Cardiac muscle cell (in vitro differentiated cells and primary cell): ENCODE data around the gene CCNE1. TPM values are rescaled to one million over a fixed set of nuclear protein-coding genes. Genes with fewer than 3 reads are reported as not detected.

Experiments used
- DNase-seq, 2 donors: peaks; one replicate each; pipeline versions ENCODE4 v3.0.0 to v3.0.0-alpha.2; 2010 to 2017; ENCODE audit warnings: low read depth in 1 of 2, low spot score in 1 of 2
- H3K27ac ChIP-seq: fragments of 200-600 bp; sonication (generic); 2 replicates; pipeline ENCODE4 v1.5.1; 2016
- H3K27me3 ChIP-seq: fragments of 200-600 bp; sonication (generic); 2 replicates; pipeline ENCODE4 v1.6.0; 2016; ENCODE audit warnings: control low read depth
- H3K36me3 ChIP-seq: fragments of 200-600 bp; sonication (generic); 2 replicates; pipeline ENCODE4 v1.5.1; 2016; ENCODE audit warnings: control low read depth
- H3K4me1 ChIP-seq: fragments of 200-600 bp; sonication (generic); 2 replicates; pipeline ENCODE4 v1.8.1; 2017; ENCODE audit warnings: low read depth, mild to moderate bottlenecking, mixed run types
- H3K4me3 ChIP-seq: fragments of 200-600 bp; sonication (generic); 2 replicates; pipeline ENCODE4 v1.5.1; 2016; ENCODE audit warnings: mild to moderate bottlenecking
- H3K9me3 ChIP-seq: fragments of 200-600 bp; sonication (generic); 2 replicates; pipeline ENCODE4 v1.5.1; 2017; ENCODE audit warnings: low read depth, mild to moderate bottlenecking, control low read depth
- CTCF ChIP-seq: IDR thresholded peaks from 2 replicates; pipeline ENCODE4 v1.5.1; 2012; ENCODE audit warnings: low read depth, mild to moderate bottlenecking, low read length
- polyA plus RNA-seq: library from polyadenylated mRNA; unstranded; fragments of >200 nt; fragmentation: Nextera tagmentation; extraction: Ambion mirVana; gene quantifications from 2 replicates; pipeline ENCODE4 v1.2.1, GENCODE V29; 2016
- total RNA-seq: library from RNA; depleted of rRNA; stranded (reverse); fragments of >200 nt; gene quantifications from 2 replicates; pipeline ENCODE4 v1.2.3, GENCODE V29; 2016

The CCNE1 gene
- total and polyA plus RNA-seq, 2 experiments from 2014 or later = 15.9 to 21.8 TPM

- Histone ChIP-seq H3K27ac (no peak overlapping the region), H3K9me3 (no peaks in the 10 kb centered on the region), H3K4me1 (no peaks in the 10 kb centered on the region), H3K4me3 (peak overlapping the region; percentile 70), H3K36me3 (peaks cover under 1% of the 10 kb centered on the region), H3K27me3 (no peaks in the 10 kb centered on the region)
- no peak for TF ChIP-seq CTCF
- DNase-seq = peak in 1 of 2 donors; percentile 28
Measured at GRCh38 chr19:29812080-29812880, 489 bp downstream of the CCNE1 start.

GRCh38 chr19:29812881-29813275 is 1.1 kb downstream of the CCNE1 start:
- peak overlapping the region; percentile 70 for H3K4me3 ChIP-seq
- DNase-seq = no peak
- no peak for TF ChIP-seq CTCF
- H3K27me3 ChIP-seq = no peaks in the 10 kb centered on the region
- no peak overlapping the region for H3K27ac ChIP-seq
- H3K36me3 ChIP-seq = peaks cover 3% of the 10 kb centered on the region
- H3K9me3 ChIP-seq = no peaks in the 10 kb centered on the region
- no peaks in the 10 kb centered on the region for H3K4me1 ChIP-seq

GRCh38 chr19:29813642-29814041 is 1.9 kb downstream of the CCNE1 start:
- H3K4me3 ChIP-seq = no peak overlapping the region
- no peak overlapping the region for H3K27ac ChIP-seq
- DNase-seq = no peak
- peaks cover 3% of the 10 kb centered on the region for H3K36me3 ChIP-seq
- H3K4me1 ChIP-seq = no peaks in the 10 kb centered on the region
- H3K27me3 ChIP-seq = no peaks in the 10 kb centered on the region
- no peaks in the 10 kb centered on the region for H3K9me3 ChIP-seq
- TF ChIP-seq CTCF = no peak

- H3K27ac ChIP-seq = no peak overlapping the region
- TF ChIP-seq CTCF = no peak
Measured at GRCh38 chr19:29815231-29815630, 3.4 kb downstream of the CCNE1 start.

GRCh38 chr19:29817316-29817715 is 5.5 kb downstream of the CCNE1 start:
- Histone ChIP-seq H3K36me3 (peaks cover 6% of the 10 kb centered on the region), H3K27me3 (no peaks in the 10 kb centered on the region), H3K27ac (no peak overlapping the region), H3K4me1 (no peaks in the 10 kb centered on the region), H3K9me3 (no peaks in the 10 kb centered on the region), H3K4me3 (no peak overlapping the region)
- no peak for TF ChIP-seq CTCF
- peak in 1 of 2 donors; percentile 22 for DNase-seq

More at GRCh38 chr19:29815231-29815630, 3.4 kb downstream of the CCNE1 start:
- H3K9me3 ChIP-seq = no peaks in the 10 kb centered on the region
- H3K4me1 ChIP-seq = no peaks in the 10 kb centered on the region
- peaks cover 3% of the 10 kb centered on the region for H3K36me3 ChIP-seq
- no peak overlapping the region for H3K4me3 ChIP-seq
- no peak for DNase-seq
- H3K27me3 ChIP-seq = no peaks in the 10 kb centered on the region
